Keratinocyte (primary cell): ENCODE results near the gene ARL11. TPM values are rescaled to one million over a fixed set of nuclear protein-coding genes. Genes with fewer than 3 reads are reported as not detected.

ENCODE experiments used
- DNase-seq: peaks from one replicate; pipeline ENCODE4 v3.0.0-alpha.2; 2011; ENCODE audit warnings: low read depth, missing footprints, low spot score
- FAIRE-seq: peaks from 2 replicates; lab custom pipeline; 2011; peaks lifted over from hg19 to GRCh38; lab: Jason Lieb, UNC
- H2AFZ ChIP-seq: 2 replicates; pipeline ENCODE4 v1.6.0; 2012; ENCODE audit warnings: low read length, control low read depth, inconsistent platforms; ENCODE audit not compliant: control insufficient read depth
- H3K27ac ChIP-seq: 2 replicates; pipeline ENCODE4 v1.5.1; 2011; ENCODE audit warnings: low read length; ENCODE audit not compliant: control insufficient read depth, insufficient read depth
- H3K27me3 ChIP-seq: 3 replicates; pipeline ENCODE4 v1.6.0; 2011; ENCODE audit warnings: low read length; ENCODE audit not compliant: control insufficient read depth, insufficient read depth; ENCODE audit errors: extremely low read depth
- H3K36me3 ChIP-seq, 2 experiments: 2 replicates in 1 of 2; 3 replicates in 1 of 2; pipeline ENCODE4 v1.5.1; 2011; ENCODE audit warnings: low read length in 2 of 2, mild to moderate bottlenecking in 1 of 2; ENCODE audit not compliant: control insufficient read depth in 2 of 2, insufficient read depth in 2 of 2; ENCODE audit errors: extremely low read depth in 1 of 2
- H3K4me1 ChIP-seq: 3 replicates; pipeline ENCODE4 v1.5.1; 2011; ENCODE audit warnings: low read length; ENCODE audit not compliant: control insufficient read depth, insufficient read depth; ENCODE audit errors: extremely low read depth
- H3K4me2 ChIP-seq: 3 replicates; pipeline ENCODE4 v1.6.0; 2011; ENCODE audit warnings: low read depth, low read length; ENCODE audit not compliant: control insufficient read depth, insufficient read depth; ENCODE audit errors: extremely low read depth
- H3K4me3 ChIP-seq, 3 experiments: fragments of 200-600 bp in 1 of 3; sonication (generic) in 1 of 3; 2 replicates in 2 of 3; 3 replicates in 1 of 3; pipeline ENCODE4 v1.5.1; 2011 to 2016; ENCODE audit warnings: low read length in 3 of 3, mild to moderate bottlenecking in 3 of 3, control low read depth in 2 of 3, inconsistent platforms in 1 of 3, low read depth in 1 of 3, mixed read lengths in 1 of 3, mixed run types in 1 of 3, moderate library complexity in 1 of 3; ENCODE audit not compliant: control insufficient read depth in 2 of 3, insufficient read depth in 2 of 3; ENCODE audit errors: extremely low read depth in 1 of 3
- H3K79me2 ChIP-seq: 2 replicates; pipeline ENCODE4 v1.6.0; 2012; ENCODE audit warnings: low read length; ENCODE audit not compliant: control insufficient read depth, insufficient read depth
- H3K9ac ChIP-seq: 3 replicates; pipeline ENCODE4 v1.6.0; 2011; ENCODE audit warnings: low read length; ENCODE audit not compliant: control insufficient read depth, insufficient read depth; ENCODE audit errors: extremely low read depth
- H3K9me1 ChIP-seq: 3 replicates; pipeline ENCODE4 v1.6.0; 2011; ENCODE audit warnings: low read length; ENCODE audit not compliant: control insufficient read depth, insufficient read depth; ENCODE audit errors: extremely low read depth
- H3K9me3 ChIP-seq: 2 replicates; pipeline ENCODE4 v1.5.1; 2012; ENCODE audit warnings: low read depth, low read length; ENCODE audit not compliant: control insufficient read depth
- H4K20me1 ChIP-seq: 3 replicates; pipeline ENCODE4 v1.6.0; 2011; ENCODE audit warnings: low read length; ENCODE audit not compliant: control insufficient read depth, insufficient read depth; ENCODE audit errors: extremely low read depth
- EZH2 ChIP-seq: IDR thresholded peaks from one replicate; pipeline ENCODE4 v1.6.1; 2012; ENCODE audit warnings: inconsistent platforms, mild to moderate bottlenecking, low read length, moderate library complexity
- dilution Hi-C: fragments of 300-500 bp; cut with MboI; formaldehyde crosslinking; loops from one replicate; pipeline ENCODE4 v1.7.0; 2020; ENCODE audit warnings: low sequenced_read_pairs; ENCODE audit not compliant: extremely low pct_ligation_motif_present
- polyA plus RNA-seq, 5 experiments: library from polyadenylated mRNA; depleted of rRNA in 3 of 5; stranded (reverse) in 3 of 5; stranded (forward) in 1 of 5; unstranded in 1 of 5; fragments of >200 nt; gene quantifications; 1 replicate in 1 of 5; 2 replicates in 3 of 5; 3 replicates in 1 of 5; pipeline versions ENCODE4 v1.2.1 to v1.2.3, GENCODE V29; 2011 to 2012; ENCODE audit warnings: missing spikeins in 2 of 5, low read depth in 1 of 5, low replicate concordance in 1 of 5
- TF ChIP-seq, protein P1 (sequence below), 3 experiments: IDR thresholded peaks in 1 of 3; conservative IDR thresholded peaks in 1 of 3; optimal IDR thresholded peaks in 1 of 3; 2 replicates in 2 of 3; 3 replicates in 1 of 3; pipeline versions ENCODE3 to v1.5.1; 2011; ENCODE audit warnings: low read length in 3 of 3, mild to moderate bottlenecking in 3 of 3, moderate library complexity in 2 of 3, control low read depth in 1 of 3, inconsistent platforms in 1 of 3; ENCODE audit not compliant: insufficient read depth in 2 of 3; ENCODE audit errors: extremely low read depth in 1 of 3

The ARL11 gene
- polyA plus RNA-seq, 1 donor (not counting 4 experiments of a cell fraction or from before 2014, with no cell fraction given): 0.55 TPM

DNA sequence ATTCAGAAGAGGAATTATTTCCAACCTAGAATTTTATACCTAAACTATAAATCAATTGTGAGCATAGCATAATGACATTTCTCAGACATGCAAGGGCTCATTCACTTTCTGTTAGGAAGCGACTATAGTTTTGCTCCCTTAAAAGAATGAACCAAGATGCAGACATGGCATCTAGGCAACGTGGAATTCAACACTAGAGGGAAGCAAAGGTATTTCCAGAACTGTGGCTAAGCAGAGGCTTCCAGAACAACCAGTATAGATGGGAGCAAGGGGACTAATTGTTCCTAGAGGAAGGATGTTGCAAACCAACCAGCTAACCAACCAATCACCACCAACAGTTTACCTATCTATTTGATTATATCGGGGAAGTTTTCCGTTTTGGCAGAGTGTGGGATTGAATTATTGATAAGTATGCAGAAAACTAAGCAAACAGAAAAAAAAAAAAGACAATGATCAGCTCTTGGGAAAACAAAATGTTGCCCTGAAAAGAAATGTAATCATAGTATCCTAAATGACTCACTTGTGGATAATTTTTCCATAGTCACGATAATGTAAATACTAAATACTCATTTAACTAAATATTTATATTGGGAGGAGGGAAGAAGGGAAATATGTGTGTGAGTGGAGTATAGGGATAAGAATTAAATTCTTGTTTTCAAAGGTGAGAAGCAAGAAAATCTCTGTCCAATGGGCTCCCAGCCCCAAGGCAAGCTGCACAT, 21.1 kb downstream of the ARL11 start:
- Histone ChIP-seq H3K9ac (no peak overlapping the region), H4K20me1 (no peaks in the 10 kb centered on the region), H3K36me3 (no peaks in the 10 kb centered on the region), H3K4me2 (no peak overlapping the region), H3K4me3 (no peak overlapping the region), H3K79me2 (no peaks in the 10 kb centered on the region), H3K4me1 (no peaks in the 10 kb centered on the region), H2AFZ (no peak overlapping the region), H3K9me3 (no peaks in the 10 kb centered on the region), H3K27me3 (no peaks in the 10 kb centered on the region), H3K9me1 (no peaks in the 10 kb centered on the region), H3K27ac (no peak overlapping the region)
- FAIRE-seq: peak; percentile 62
- DNase-seq: peak; percentile 15
- dilution Hi-C loops: no loop called here
- TF ChIP-seq, protein P1, sequence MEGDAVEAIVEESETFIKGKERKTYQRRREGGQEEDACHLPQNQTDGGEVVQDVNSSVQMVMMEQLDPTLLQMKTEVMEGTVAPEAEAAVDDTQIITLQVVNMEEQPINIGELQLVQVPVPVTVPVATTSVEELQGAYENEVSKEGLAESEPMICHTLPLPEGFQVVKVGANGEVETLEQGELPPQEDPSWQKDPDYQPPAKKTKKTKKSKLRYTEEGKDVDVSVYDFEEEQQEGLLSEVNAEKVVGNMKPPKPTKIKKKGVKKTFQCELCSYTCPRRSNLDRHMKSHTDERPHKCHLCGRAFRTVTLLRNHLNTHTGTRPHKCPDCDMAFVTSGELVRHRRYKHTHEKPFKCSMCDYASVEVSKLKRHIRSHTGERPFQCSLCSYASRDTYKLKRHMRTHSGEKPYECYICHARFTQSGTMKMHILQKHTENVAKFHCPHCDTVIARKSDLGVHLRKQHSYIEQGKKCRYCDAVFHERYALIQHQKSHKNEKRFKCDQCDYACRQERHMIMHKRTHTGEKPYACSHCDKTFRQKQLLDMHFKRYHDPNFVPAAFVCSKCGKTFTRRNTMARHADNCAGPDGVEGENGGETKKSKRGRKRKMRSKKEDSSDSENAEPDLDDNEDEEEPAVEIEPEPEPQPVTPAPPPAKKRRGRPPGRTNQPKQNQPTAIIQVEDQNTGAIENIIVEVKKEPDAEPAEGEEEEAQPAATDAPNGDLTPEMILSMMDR (optimal IDR thresholded peaks at IDR 0.05 in 1 of 3, IDR thresholded peaks at IDR 0.05 in 1 of 3, conservative IDR thresholded peaks at IDR 0.05 in 1 of 3; ENCODE audit: extremely low read depth in 1 of 3, insufficient read depth in 2 of 3, low read length in 3 of 3): peak; percentile 31 to 36 (median 33)
- TF ChIP-seq EZH2: no peak

DNA sequence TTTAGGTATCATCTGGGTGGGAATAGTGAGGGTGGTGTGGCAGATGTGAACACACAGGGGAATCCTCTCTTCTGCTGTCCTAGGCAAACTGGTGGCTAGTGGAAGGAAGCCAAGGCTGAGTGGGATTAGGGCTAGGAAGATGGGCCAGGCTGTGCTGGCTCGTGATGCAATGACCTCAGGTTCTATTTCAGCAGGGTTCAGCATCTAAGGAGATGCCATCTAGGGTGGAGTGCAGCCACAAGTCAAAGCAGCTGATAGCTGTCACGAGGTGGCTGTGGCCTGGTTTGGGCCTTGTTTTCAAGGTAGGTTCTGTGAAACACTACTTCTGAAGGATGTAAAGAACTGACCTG, 21.6 kb downstream of the ARL11 start:
- H3K36me3 ChIP-seq: no peaks in the 10 kb centered on the region
- H3K9ac ChIP-seq: no peak overlapping the region
- no peaks in the 10 kb centered on the region for H3K79me2 ChIP-seq
- H2AFZ ChIP-seq: no peak overlapping the region
- no peaks in the 10 kb centered on the region for H3K9me3 ChIP-seq
- H3K27ac ChIP-seq: no peak overlapping the region
- H3K4me1 ChIP-seq: no peaks in the 10 kb centered on the region
- no peaks in the 10 kb centered on the region for H4K20me1 ChIP-seq
- TF ChIP-seq, protein P1 (optimal IDR thresholded peaks at IDR 0.05 in 1 of 3, IDR thresholded peaks at IDR 0.05 in 1 of 3, conservative IDR thresholded peaks at IDR 0.05 in 1 of 3; ENCODE audit: extremely low read depth in 1 of 3, insufficient read depth in 2 of 3, low read length in 3 of 3): no peak
- TF ChIP-seq EZH2: no peak
- FAIRE-seq: no peak
- H3K4me3 ChIP-seq: no peak overlapping the region
- dilution Hi-C loops: no loop called here
- no peak overlapping the region for H3K4me2 ChIP-seq
- H3K27me3 ChIP-seq: no peaks in the 10 kb centered on the region
- no peaks in the 10 kb centered on the region for H3K9me1 ChIP-seq
- DNase-seq: no peak
